Hematopoietic multipotent progenitor cell treated with erythropoietin and hydrocortisone succinate and interleukin-3 and kit ligand, for 6 days (in vitro differentiated cells): ENCODE data around the gene RAD51B.
A peak's percentile ranks its signal among the peaks of the same experiment; 100 is the strongest.

Experiments used
- DNase-seq: peaks from one replicate; pipeline ENCODE4 v3.0.0-alpha.2; 2015

The RAD51B gene

GRCh38 chr14:68612049-68612448, 792.5 kb downstream of the RAD51B start:
- DNase-seq: no peak

GRCh38 chr14:68616221-68616902, 796.8 kb downstream of the RAD51B start:
- peak; percentile 26 for DNase-seq

- DNase-seq: peak; percentile 52
These were observed 800.4 kb downstream of the RAD51B start for GRCh38 chr14:68619790-68620574.

- DNase-seq: no peak
These were observed 802.1 kb downstream of the RAD51B start for GRCh38 chr14:68621400-68622365.

- no peak for DNase-seq
These were observed 803.3 kb downstream of the RAD51B start for GRCh38 chr14:68622856-68623255.

- no peak for DNase-seq
These were observed 803.7 kb downstream of the RAD51B start for GRCh38 chr14:68623307-68623706.

- no peak for DNase-seq
These were observed 804.2 kb downstream of the RAD51B start for GRCh38 chr14:68623826-68624225.

- DNase-seq: no peak
These were observed 805.1 kb downstream of the RAD51B start for GRCh38 chr14:68624541-68625220.

GRCh38 chr14:68625366-68626090, 805.9 kb downstream of the RAD51B start:
- no peak for DNase-seq

GRCh38 chr14:68626386-68626785, 806.8 kb downstream of the RAD51B start:
- DNase-seq: no peak

- DNase-seq: no peak
These were observed 807.7 kb downstream of the RAD51B start for GRCh38 chr14:68627050-68627867.

- peak; percentile 29 for DNase-seq
These were observed 808.5 kb downstream of the RAD51B start for GRCh38 chr14:68627868-68628604.

- peak; percentile 16 for DNase-seq
These were observed 809.2 kb downstream of the RAD51B start for GRCh38 chr14:68628605-68629310.

GRCh38 chr14:68630081-68630571, 810.5 kb downstream of the RAD51B start:
- no peak for DNase-seq

- DNase-seq: no peak
These were observed 811.2 kb downstream of the RAD51B start for GRCh38 chr14:68630611-68631393.

- no peak for DNase-seq
These were observed 811.9 kb downstream of the RAD51B start for GRCh38 chr14:68631394-68632053.

- DNase-seq: no peak
These were observed 812.7 kb downstream of the RAD51B start for GRCh38 chr14:68632054-68632895.
